ENCODE data around the gene IQGAP1. TPM values are rescaled to one million over a fixed set of nuclear protein-coding genes. Genes with fewer than 3 reads are reported as not detected.

Gene IQGAP1
- total and polyA plus RNA-seq, 7 donors: 31.1 to 72.2 (median 44.1) TPM

DNA sequence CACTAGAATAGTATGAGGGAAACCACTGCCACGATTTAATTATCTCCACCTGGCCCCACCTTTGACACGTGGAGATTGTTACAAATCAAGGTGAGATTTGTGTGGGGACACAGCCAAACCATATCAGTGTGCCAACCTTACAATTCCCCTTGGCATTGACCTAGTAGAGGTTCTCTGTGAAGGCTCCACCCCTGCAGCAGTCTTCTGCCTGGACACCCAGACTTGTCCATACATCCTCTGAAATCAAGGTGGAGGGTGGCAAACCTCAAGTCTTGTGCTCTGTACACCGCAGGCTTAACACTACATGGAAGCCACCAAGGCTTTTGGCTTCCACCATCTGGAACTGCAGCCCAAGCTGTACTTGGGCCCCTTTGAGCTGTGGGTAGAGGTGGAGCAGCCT lies 8.8 kb upstream of the IQGAP1 start:
- H3K36me3 ChIP-seq (ENCODE audit: insufficient read depth in 1 of 2, low read depth in 1 of 2): no peaks in the 10 kb centered on the region
- no peaks in the 10 kb centered on the region for H3K4me1 ChIP-seq
- no peaks in the 10 kb centered on the region for H3K27me3 ChIP-seq (ENCODE audit: insufficient read depth in 3 of 3, low read length in 2 of 3)
- TF ChIP-seq, protein P1, sequence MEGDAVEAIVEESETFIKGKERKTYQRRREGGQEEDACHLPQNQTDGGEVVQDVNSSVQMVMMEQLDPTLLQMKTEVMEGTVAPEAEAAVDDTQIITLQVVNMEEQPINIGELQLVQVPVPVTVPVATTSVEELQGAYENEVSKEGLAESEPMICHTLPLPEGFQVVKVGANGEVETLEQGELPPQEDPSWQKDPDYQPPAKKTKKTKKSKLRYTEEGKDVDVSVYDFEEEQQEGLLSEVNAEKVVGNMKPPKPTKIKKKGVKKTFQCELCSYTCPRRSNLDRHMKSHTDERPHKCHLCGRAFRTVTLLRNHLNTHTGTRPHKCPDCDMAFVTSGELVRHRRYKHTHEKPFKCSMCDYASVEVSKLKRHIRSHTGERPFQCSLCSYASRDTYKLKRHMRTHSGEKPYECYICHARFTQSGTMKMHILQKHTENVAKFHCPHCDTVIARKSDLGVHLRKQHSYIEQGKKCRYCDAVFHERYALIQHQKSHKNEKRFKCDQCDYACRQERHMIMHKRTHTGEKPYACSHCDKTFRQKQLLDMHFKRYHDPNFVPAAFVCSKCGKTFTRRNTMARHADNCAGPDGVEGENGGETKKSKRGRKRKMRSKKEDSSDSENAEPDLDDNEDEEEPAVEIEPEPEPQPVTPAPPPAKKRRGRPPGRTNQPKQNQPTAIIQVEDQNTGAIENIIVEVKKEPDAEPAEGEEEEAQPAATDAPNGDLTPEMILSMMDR (IDR thresholded peaks at IDR 0.05): no peak
- intact Hi-C loops (cut with DNase I): no loop called here
- no peaks in the 10 kb centered on the region for H3K9me3 ChIP-seq
- WGBS, 3 donors: 85 to 94% (median 91%) methylated on average over 3 of the region's 3 CpGs
- ATAC-seq: no peak
- H3K4me3 ChIP-seq: no peak overlapping the region
- H3K27ac ChIP-seq: no peak overlapping the region
- DNase-seq: no peak

DNA sequence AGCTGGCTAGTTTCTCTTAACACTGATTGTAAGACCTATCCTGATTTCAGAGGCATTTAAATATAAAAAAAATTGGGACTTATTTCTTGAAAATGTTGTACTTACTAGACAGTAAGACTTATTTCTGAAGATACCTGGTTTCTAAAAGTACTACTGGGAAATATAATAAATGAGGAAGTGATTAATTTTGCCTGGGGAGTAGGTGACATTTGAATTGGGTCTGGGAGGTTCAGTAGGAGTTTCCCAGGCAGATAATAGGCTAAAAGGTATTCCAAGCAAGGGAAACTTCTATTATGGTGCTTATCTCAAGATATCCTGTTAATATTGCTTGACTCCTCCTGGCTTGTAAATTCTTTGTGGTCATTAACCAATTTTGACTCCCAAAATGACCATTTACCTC lies 6.5 kb upstream of the IQGAP1 start:
- ATAC-seq (no peak), DNase-seq (no peak)
- Histone ChIP-seq H3K36me3 (ENCODE audit: insufficient read depth in 1 of 2, low read depth in 1 of 2) (no peaks in the 10 kb centered on the region), H3K4me1 (no peaks in the 10 kb centered on the region), H3K4me3 (no peak overlapping the region), H3K27ac (no peak overlapping the region), H3K9me3 (no peaks in the 10 kb centered on the region), H3K27me3 (ENCODE audit: insufficient read depth in 3 of 3, low read length in 2 of 3) (no peaks in the 10 kb centered on the region)
- TF ChIP-seq, protein P1 (IDR thresholded peaks at IDR 0.05): no peak
- intact Hi-C loops (cut with DNase I): no loop called here

DNA sequence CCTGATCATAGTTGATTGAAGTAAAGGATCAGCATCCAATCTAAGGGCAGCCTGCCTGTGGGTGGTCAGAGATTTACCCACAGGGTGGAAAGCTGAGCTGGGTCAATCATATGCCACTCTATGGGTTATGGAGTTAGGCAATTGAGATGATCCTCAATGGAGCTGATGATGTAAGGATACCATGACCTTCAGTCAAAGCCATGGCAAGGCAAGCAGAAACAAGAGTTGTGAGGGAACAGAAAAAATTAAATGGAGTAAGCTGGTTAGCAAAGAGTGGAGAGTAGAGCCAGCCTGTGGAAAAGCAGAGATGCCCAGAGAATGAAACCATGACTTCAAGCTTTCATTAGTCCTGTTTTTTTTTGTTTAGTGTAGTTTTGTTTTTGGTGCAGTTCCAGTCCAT lies 5.7 kb upstream of the IQGAP1 start:
- Histone ChIP-seq H3K9me3 (no peaks in the 10 kb centered on the region), H3K4me1 (peaks cover 1% of the 10 kb centered on the region), H3K27ac (no peak overlapping the region), H3K27me3 (ENCODE audit: insufficient read depth in 3 of 3, low read length in 2 of 3) (no peaks in the 10 kb centered on the region), H3K36me3 (ENCODE audit: insufficient read depth in 1 of 2, low read depth in 1 of 2) (no peaks in the 10 kb centered on the region), H3K4me3 (no peak overlapping the region)
- TF ChIP-seq, protein P1 (IDR thresholded peaks at IDR 0.05): peak; percentile 5
- ATAC-seq: peak in 3 of 4 donors; percentile 28 to 58 (median 57)
- intact Hi-C loops (cut with DNase I): no loop called here
- no peak for DNase-seq

DNA sequence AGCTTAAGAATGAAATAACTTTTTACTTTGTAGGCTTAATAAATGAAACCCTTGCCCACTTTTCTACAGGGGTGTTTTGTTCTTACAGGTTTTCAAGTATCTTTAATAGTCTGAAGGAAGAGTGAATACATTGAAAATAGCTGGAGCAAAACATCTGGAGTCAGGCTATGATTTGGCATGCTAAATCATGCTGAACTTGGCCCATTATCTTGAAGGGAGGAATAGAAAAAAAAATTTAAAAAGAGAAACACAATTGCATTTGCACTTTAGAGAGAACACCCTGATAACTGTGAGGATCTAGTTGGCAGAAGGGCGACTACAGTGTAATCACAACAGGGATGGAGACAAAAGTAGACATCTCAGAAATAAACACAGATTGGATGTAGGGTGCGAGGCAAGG lies 1.8 kb upstream of the IQGAP1 start:
- WGBS, 3 donors: 54 to 61% (median 56%) methylated on average over 2 of the region's 2 CpGs
- no peaks in the 10 kb centered on the region for H3K27me3 ChIP-seq (ENCODE audit: insufficient read depth in 3 of 3, low read length in 2 of 3)
- ATAC-seq (no peak), DNase-seq (no peak)
- no peak overlapping the region for H3K4me3 ChIP-seq
- TF ChIP-seq, protein P1 (IDR thresholded peaks at IDR 0.05): no peak
- no peaks in the 10 kb centered on the region for H3K9me3 ChIP-seq
- H3K4me1 ChIP-seq: peaks cover 23% of the 10 kb centered on the region
- no peak overlapping the region for H3K27ac ChIP-seq
- intact Hi-C loops (cut with DNase I): loop anchor here in 1 of 2 donors (5.0 kb wide), 1 partner anchor 36 kb away; no protein-coding TSS in a partner anchor
- peaks cover 4 to 9% of the 10 kb centered on the region in 2 donors for H3K36me3 ChIP-seq (ENCODE audit: insufficient read depth in 1 of 2, low read depth in 1 of 2)

Measured in psoas muscle (tissue), 8 donors.